GM18861 (cell line): Measurements from ENCODE around the gene SLC29A3.

Experiments
- ATAC-seq: cut with Tn5 transposase; IDR thresholded peaks from one replicate; pipeline ENCODE4 v1.9.1; 2021; ENCODE audit not compliant: unreplicated experiment

Gene SLC29A3

GRCh38 chr10:71366690-71367089 is 47.6 kb downstream of the SLC29A3 start:
- ATAC-seq, result no peak

- no peak for ATAC-seq
Observed at GRCh38 chr10:71367271-71367670, 48.2 kb downstream of the SLC29A3 start.

DNA sequence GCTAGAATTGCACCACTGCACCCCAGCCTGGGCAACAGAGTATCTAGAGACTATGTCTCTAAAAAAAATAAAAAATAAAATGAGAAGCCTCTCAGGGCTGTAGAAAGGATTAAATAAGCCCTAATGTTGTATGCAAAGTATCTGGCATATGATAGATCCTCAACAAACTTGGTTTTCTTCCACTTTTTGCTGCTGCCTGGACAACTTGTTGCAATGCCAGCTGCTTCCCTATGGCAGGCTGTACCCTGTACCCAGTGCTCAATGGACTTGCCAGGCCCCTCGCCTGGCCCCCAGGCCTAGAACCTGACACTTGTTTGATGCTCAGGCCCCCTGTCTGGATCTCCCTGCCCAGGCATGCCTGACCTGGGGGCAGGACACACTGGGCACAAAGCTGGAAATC is 49.1 kb downstream of the SLC29A3 start:
- no peak for ATAC-seq

DNA sequence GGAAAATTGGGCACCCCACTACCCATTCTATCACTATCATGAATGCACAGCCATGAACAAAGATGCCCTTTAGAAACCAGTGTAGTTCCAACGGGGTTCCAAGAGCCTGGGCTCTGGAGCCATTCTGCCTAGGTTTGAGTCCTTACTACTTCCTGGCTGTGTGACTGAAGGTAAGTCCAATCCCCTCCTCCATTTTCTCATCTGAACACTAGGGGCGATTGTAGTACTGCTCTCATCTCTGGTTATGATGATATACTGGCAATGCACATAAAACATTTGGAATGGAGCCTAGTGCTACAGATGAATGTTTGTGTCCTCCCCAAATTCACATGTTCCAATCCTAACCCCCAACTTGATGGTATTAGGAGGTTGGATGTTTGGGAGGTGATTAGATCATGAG is 49.6 kb downstream of the SLC29A3 start:
- ATAC-seq, result no peak

DNA sequence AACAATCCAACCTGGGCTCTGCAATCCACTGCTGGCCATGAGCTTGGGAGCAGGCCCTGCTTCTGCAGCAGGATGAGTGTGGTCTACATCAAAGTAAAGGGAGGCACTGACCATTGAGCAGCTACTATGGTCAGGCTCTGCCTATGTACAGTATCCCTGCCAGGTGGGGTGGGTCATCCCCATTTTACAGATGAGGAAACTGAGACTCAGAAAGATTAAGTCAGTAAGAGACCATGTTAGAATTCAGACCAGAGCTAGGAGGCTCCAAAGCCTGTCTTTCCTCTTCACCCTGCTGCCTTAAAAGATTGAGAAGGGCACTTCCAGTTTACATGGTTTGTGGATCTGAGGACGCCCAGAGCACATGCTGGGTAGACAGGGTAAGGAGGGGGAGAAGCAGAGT is 50.5 kb downstream of the SLC29A3 start:
- ATAC-seq, result no peak

DNA sequence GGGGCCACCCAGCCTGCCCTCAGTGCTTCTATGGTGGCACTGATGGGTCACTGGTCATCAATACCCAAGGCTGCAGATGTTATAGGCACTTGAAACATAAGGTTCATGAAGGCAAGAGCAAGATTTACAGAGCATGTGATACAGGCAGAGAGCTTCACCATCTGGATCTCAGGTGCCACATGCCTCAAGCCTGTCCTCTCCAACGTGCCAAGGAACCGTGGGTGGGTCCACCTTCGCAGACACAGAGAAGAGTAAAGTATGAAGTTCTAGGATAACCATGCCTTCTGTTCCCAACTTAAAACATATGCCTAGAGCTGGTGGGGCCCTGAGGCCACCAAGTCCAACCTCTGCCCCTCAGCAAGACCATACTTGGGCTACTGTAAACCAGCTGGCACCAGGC is 51.0 kb downstream of the SLC29A3 start:
- no peak for ATAC-seq

DNA sequence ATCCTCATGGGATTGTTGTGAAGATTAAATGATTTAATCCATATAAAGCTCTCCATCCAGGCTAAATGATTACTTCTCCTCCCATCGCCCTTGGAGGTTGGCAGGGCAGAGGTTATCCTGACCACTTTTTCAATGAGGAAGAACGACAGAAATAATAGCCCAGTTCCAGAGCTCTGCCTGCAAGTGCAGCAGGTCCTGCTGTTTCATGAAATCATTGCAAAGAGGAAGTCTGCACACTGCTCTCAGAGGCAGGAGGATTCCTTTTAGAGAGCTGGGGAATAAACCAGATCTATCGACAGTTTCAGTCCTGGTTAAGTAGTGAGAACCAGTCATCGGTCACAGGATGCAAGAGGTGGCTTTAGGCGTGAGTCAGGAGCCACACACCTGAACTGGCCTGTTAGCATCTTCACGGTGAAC is 52.7 kb downstream of the SLC29A3 start:
- no peak for ATAC-seq

DNA sequence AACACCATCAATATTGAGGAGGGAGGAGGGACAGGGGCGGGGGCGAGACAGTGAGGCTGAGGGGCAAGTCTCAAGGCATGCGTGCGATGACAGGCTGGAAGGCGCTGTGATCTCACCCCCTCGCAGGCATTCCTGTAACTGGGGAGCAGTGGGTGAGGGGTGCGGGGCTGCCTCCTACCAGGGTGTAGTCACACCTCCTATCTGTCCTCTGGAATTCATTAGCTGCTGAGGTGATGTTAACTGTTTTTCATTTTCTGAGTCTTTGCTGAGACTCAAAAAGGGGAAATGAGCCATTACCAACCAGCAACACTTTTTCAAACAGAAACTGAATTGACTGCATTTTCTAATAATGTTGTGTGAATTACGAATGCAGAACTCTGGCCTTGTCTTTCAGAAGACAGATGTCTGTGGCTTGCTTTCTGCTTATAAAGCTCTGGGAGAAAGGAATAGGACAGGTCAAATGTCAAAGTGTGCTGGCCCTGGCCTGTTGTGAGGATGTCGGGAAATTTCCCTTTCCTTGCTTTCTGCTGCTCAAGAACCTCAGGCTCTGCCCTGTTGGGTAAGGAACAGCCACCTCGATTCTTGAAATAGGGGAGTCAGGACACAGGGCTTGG is 53.9 kb downstream of the SLC29A3 start:
- ATAC-seq, result peak; percentile 37

GRCh38 chr10:71374481-71375233 is 55.6 kb downstream of the SLC29A3 start:
- no peak for ATAC-seq

DNA sequence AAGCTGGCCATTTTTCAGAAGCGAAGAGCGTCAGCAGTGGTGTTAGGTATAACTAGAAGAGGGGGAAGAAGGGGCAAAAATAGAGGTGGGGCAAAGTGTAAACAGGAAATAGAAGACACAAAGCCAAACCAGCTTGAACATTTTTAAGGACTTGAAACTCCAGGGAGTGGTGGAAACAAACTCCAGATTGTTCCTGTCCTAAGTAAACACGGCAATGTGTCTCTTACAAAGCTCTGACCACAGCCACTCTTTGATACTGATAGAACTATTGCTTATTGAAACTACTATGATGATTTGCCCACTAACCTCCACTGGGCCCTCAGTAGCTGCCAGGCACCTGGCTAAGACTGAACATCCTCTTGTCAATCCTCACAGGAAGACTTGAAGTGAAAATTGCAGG is 56.9 kb downstream of the SLC29A3 start:
- no peak for ATAC-seq

GRCh38 chr10:71378336-71379117 is 59.5 kb downstream of the SLC29A3 start:
- no peak for ATAC-seq

- no peak for ATAC-seq
Observed at GRCh38 chr10:71379118-71379766, 60.2 kb downstream of the SLC29A3 start.

DNA sequence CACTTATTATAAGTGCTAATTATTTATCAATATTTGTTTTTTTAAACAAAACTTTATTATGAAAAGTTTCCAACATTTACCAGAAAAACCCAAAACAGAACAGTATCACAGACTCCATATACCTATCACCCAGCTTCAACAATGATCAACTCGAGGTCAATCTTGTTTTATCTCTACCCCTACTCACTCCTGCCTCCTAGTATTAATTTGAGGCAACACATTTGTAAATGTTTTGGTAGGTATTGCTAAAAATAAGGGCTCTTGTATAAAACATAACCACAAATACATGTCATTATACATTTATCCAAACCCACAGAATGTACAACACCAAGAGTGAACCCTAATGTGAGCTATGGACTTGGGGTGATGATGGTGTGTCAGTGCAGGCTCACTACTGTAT is 61.8 kb downstream of the SLC29A3 start:
- no peak for ATAC-seq

- no peak for ATAC-seq
Observed at GRCh38 chr10:71381611-71382010, 62.6 kb downstream of the SLC29A3 start.

DNA sequence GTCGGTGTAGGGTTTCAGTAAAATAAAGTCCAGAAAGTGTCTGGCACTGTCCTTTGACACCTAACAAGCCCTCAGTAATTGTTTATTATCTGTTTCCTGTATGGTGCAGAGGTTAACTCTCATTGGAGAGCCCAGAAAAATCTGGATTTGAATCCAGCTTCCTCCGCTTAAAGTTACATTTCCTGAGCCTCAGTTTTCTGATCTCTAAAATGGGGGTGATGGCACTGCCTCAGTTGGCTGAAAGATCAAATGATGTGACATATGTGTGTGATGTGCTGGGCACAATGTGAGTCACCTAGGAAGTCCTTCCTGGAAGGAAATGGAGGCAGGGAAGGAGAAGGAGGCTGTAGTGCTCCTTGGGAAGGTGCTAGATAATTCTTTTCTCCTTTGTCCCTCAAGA is 63.0 kb downstream of the SLC29A3 start:
- ATAC-seq, result no peak

DNA sequence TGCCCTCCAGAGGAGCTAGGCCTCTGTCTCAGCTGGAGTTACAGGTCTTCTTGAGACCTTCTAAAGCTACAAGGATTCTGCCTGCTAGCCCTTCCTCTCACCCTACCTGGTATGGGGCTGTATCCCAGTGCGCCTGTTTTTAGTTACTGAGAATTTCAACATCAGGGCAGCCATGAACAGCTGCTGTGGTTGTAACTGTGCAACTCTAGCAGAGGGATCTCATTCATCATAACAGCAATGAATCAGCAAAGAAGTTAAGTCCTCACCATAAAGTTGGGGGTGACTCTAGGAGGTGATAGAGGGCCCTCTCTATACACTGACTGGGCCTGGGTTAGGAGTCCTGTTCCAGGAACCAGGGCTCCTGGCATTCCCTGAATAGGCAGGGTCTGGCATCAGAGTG is 63.7 kb downstream of the SLC29A3 start:
- ATAC-seq, result no peak

GRCh38 chr10:71383972-71384687 is 65.1 kb downstream of the SLC29A3 start:
- no peak for ATAC-seq

GRCh38 chr10:71388171-71388570 is 69.1 kb downstream of the SLC29A3 start:
- no peak for ATAC-seq

DNA sequence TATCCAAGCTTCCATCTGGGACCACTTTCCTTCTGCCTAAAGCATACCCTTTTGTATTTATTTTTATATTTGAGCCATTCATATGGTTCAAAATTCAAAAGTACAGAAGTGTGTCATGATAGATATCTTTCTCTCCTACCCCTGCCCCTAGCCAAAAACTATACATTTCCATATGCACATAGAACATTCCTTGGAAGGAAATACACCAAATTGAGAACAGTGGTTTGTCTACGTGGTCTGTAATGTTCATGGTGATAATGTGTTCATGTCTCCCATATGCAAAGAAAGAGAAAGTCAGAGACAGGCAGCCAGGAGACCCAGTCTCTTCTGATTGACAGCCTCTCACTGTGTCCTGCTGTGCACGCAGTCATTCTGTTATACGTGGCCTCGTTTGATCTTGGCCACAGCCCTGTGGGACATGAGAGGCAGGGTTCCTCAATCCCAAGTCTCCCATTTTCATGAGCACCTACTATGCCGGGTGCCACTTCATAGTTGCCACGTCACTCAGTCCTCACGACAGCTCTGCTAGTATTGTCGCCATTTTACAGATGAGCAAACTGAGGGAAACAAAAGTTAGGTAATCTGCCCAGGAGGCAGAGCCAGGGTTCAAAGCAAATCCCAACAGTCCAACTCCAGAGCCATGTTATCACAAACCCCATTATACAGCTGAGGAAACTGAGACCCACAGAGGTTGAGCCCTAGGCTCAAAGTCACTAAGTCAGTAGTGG is 69.7 kb downstream of the SLC29A3 start:
- no peak for ATAC-seq

DNA sequence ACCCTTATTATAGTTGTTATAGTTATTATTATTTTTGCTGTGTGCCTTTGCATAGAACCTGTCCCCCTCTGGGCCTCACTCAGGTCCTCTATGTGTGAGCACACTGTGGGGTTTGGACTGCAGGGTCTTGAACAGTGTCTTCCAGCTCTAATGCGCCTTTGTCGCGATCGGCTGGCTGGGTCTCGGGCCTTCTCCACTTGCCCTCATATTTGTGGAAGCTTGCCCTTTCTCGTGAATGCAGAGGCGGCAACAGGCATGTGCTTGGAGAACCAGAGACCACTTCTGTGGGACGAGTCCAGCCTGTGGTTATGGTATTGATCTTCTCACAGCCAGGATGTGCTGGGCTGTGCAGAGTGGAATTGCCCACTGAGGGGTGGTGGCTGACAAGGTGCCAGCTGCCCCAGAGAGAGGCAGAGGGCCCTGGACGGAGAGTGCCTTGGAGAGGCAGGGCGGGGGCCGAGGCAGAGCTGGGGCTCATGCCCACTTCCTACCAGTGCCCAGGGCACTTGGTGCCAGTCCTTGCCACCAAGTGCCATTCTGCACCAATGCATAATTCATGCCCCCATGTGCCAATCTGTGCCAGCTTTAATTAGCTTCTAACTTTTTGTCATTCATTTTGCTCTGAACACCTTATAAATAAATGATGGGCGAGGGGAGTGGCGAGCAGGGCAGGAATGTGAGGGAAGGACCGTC is 70.9 kb downstream of the SLC29A3 start:
- no peak for ATAC-seq
